ENCODE results near the gene IQUB.

- TF ChIP-seq CTCF (IDR thresholded peaks at IDR 0.05 in 8 of 11, conservative IDR thresholded peaks at IDR 0.05 in 3 of 11), result no peak
- no peak for TF ChIP-seq POLR2A (IDR thresholded peaks at IDR 0.05)
- no peak for TF ChIP-seq POLR2AphosphoS5 (IDR thresholded peaks at IDR 0.05)
Measured at GRCh38 chr7:123433665-123434064, 100.7 kb downstream of the IQUB start.

Data from spleen (tissue), 7 donors.